ENCODE results near the gene ATXN10. TPM values are rescaled to one million over a fixed set of nuclear protein-coding genes. Genes with fewer than 3 reads are reported as not detected.
"Not testable (repeated sequence)": the region's sequence is repeated elsewhere in the genome, so short reads cannot be mapped to it uniquely, and the experiment has no call there.

ATXN10 gene
- total RNA-seq, 1 donor from 2014 or later, result 156 TPM

DNA sequence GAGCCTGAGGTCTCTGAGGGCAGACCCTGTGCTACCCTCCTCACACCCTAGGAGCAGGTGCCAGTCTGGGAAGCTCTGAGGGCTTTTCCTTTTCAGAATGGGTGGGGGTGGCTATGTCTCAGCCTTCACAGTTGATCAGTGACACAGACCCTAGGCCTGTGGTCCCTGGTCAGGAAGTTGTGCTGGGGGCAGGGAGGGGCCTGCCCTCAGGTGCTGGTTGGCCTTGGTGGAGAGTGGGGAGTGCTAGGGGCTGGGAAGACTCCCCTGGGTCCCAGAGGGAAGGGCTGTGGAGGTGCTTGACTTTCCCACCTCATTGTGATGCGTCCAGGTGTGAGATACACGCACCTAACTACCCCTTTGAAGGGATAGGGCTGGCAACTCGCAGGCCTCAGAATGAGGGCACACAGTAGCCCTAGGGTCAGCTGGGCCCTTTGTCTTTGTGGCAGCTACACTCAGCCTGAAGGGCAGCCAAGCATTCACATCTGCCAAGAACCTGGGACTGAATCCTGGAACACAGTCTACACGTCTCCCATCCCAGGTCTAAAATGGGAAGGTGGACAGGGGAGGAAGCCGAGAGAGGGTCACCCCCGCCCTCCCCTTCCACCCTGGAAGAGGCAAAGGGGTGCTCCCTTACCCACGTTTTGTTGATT, 31.2 kb upstream of the ATXN10 start:
- intact Hi-C loops (cut with DNase I), result loop anchor here (5.0 kb wide), 1 partner anchor 63 kb away; no protein-coding TSS in a partner anchor
- DNase-seq (ENCODE audit: low spot score), result peak; percentile 43

DNA sequence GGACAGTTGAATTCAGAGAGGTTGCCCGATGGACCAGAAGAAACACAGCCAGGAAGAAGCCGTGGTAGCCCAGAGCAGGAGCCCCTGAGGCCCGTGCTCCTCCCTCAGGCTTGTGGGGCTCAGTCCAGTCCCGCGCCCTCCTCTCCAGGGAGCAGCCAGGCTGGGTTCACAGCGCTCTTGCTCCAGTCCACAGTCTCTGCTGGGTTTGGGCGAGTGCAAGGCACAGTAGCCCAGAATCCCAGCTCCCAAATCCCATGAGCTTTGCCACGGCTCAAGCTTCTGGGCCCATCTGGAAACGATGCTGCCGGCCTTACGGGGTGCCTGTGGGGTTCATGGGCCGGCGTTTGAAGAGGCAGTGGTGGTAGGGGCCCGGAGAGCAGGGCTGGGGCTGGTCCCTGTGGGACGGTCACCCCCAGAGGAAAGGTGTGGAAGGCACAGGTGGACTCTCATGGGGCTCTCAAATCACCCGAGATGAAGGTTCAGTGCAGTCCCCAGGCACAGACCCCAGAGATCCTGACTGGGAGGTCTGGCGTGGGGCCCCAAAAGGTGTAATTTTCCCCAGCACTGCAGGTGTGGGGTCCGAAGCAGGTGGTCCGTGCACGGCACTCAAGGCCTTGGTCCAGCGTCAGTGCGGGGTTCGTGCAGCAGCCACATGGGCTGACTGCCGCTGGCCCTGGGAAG, 30.6 kb upstream of the ATXN10 start:
- DNase-seq (ENCODE audit: low spot score), result peak; percentile 59
- intact Hi-C loops (cut with DNase I), result loop anchor here (5.0 kb wide), 1 partner anchor 64 kb away; no protein-coding TSS in a partner anchor

DNA sequence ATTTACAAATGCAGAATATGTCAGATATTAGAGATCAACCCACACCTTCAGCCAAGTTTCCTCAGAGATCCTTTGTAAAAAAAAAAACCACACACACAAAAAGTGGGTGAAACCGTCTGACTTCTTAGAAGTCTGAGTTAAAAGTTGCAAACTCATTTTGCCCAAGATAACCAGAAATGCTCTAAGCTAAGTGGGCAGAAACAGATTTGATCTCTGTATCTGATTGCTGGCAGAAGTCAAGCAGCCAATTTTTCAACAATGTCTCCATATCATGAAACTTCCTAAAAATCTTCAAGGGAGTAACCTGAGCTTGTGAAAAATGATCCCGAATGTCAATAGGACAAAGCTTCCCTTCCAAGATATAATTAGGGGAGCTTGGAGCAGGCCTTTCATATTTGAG, 28.6 kb upstream of the ATXN10 start:
- intact Hi-C loops (cut with DNase I), result loop anchor here (5.0 kb wide), 1 partner anchor 66 kb away; no protein-coding TSS in a partner anchor

DNA sequence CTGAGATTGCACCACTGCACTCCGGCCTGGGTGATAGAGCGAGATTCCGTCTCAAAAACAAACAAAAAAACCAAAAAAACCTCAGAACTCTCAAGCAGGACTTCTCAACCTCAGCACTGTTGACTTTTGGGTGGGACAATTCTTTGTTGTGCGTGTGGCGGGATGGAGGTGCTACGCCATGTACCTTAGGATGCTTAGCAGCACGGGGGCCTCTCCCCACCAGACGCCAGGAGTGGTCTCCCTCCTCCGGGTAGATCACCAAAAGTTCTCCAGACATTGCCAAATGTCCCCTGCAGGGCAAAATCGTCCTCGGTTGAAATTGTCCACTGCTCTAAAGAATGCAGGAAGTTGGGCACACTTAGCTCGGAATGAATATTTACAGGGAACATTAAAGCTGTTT, 26.9 kb upstream of the ATXN10 start:
- intact Hi-C loops (cut with DNase I), result loop anchor here (2.0 to 5.0 kb wide), 2 partner anchors 67 to 220 kb away; no protein-coding TSS in a partner anchor

More for the DNA sequence above, 28.6 kb upstream of the ATXN10 start:
- no peak for DNase-seq (ENCODE audit: low spot score)

DNA sequence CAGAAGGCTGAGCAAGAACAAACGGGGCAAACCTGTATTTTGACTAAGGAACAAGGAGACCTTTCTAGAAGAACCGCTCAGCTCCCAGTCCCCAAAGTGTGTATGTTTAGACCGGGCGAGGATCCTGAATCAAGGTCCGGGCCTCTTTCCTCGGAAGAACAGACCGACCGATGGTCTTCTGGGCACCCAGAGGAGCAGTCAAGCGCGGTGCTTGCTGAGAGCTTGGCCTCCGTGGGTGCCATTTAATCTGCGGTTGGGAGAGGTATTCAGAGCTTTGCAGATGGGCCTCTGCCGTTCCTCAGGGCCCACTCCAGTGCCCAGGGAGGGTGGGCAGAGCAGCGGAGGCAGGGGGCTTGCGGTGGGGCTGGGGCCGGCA, 26.5 kb upstream of the ATXN10 start:
- no peak for DNase-seq (ENCODE audit: low spot score)
- intact Hi-C loops (cut with DNase I), result loop anchor here (2.0 kb wide), 1 partner anchor 220 kb away; no protein-coding TSS in a partner anchor

More for the DNA sequence above, 26.9 kb upstream of the ATXN10 start:
- DNase-seq (ENCODE audit: low spot score), result no peak

DNA sequence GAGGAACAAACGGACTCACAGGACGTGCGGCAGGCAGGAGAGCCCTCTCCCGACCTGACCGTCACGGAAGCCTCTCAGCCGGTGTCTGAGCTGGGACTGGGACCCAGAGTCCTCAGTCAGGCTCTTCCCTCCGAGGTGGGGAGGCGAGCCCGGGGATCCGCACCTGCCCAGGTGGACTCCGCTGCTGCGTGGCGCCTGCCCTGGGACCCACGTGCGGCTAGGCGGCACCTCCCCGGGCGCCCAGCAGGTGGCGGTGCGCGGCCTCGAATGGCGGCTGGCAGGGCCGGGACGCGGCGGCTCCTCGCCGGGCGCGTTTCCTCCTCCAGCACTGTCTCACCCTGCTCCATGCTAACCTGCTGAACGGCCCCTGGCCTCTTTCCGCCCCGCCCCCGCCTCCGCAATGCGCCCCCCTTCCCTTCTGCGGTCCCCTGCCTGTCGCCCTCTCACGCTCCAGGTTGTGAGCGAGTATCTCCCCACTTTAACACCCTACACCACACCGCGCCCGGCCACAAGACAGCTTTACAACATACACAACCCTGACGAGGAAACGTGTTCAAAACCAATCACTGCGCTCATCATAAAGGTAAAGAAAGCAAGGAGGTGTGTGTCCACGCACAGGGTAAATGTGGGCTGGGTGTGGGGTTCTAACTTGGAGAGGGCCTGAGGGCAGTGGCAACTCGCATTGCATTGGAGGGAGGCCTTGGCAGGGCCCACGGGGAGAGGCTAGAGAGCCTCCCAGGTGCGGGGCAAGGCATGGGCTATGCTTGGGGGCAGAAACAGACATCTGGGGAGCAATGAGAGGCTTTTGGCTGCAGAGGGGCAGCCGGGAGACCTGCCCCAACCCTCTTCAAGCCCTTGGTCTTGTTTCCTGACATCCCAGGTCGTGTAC, 25.9 kb upstream of the ATXN10 start:
- peak; percentile 89 for DNase-seq (ENCODE audit: low spot score)
- intact Hi-C loops (cut with DNase I), result loop anchor here (2.0 kb wide), 1 partner anchor 219 kb away; no protein-coding TSS in a partner anchor

DNA sequence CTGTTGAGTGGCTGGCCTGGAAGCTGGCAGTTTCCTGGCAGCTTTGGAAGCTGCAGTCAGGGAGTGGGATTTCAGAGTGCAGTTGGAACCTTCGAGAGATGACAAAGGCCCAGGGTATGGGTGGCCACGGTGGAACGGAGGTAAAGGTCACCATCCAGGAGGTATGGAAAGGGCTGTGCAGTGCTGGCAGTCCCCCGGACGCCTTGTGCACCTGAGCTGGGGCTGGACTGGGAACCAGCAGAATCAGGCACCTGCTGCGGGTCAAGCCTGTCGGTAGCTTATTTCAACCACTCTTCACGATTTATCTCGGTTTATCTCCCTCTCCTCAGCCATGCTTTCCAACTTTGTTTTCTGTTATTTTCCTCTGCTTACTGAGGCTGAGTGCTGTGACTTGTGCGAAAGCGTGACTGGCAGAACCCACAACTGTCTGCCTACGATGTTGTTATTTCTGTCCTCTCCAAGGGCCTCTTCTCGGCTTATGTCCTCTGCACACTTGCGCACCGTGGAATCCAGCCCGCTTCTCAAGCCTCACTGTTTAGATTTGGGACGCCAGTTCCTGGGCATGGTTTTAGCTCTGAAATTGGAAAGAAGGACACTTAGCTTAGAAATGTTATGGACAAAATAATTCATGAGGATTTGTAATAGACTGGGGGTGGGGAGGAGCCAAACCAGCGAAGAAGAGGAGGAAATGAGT, 24.0 kb upstream of the ATXN10 start:
- no peak for DNase-seq (ENCODE audit: low spot score)
- intact Hi-C loops (cut with DNase I), result no loop called here

DNA sequence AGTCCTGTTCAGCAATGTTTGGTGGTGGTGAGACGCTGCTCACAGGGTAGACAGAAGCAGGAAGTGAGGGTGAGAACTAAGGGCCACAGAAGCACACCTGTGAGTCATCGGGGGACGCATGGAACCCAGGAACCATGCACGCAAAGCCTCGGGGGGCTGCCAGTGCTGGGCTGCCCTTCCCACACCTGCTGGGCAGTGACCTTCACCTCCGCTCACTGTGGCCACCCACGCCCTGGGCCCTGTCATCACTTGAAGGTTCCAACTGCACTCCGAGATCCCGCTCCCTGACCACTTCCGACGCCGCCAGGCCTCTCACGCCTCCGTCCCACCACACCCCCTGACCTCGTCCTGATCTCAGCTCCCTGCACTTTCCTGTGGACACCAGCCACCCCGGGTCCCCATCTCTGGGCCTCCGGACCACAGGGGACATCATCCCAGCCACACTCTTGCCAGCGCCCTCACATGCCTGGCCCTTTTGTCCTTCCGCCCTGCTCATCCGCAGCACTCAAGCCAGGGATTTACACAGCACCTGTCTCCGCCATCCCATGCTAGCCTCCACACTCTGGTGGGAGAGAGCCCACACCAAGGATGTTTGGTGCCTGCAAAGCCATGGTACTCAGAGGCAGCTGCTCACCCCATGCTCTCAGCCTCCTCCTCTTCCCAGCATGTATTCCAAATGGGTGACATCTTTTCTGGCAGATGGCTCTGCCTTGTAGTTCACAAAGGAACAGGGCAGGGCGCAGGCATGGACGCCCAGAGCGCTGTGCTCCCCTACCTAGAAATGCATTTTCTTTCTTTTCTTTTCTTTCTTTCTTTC, 23.1 kb upstream of the ATXN10 start:
- no peak for DNase-seq (ENCODE audit: low spot score)
- intact Hi-C loops (cut with DNase I), result no loop called here

DNA sequence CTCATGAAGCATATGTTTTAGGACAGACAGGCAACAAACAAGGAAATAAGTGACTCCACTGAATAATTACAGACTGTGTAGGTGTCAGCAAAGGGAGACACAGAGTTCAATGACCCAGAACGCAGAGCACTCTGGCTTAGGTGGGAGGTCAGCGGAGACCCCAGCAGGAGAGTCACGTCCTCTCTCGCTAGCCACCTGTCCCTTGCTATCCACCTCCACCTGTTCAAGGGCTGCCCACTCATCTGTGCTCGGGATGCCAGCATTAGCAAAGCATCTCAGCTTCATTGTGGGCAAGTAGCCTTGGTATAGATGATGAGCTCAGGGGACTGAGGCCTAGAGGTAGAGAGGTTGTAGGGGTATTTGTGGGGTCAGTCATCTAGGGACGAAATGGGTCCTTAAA, 21.8 kb upstream of the ATXN10 start:
- no peak for DNase-seq (ENCODE audit: low spot score)
- intact Hi-C loops (cut with DNase I), result no loop called here

DNA sequence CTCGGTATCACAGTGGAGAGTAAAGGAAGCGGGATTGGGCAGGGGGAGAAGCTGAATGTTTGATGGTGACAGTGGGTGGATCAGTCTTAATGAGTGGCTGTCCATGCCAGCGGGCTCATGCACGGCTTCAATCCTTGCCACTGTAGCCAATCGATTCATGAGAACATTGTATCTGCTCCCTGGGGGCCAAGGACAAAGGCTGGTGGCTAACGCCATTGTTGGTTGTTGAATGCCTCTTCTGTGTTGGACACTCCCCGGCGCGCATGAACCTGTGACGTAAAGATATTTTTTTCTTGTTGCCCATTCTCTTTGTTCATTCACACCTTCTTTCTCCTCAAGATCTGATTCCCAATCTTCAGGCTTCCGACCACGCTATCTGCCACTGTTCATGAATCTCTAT, 20.9 kb upstream of the ATXN10 start:
- intact Hi-C loops (cut with DNase I), result no loop called here
- DNase-seq (ENCODE audit: low spot score), result no peak

DNA sequence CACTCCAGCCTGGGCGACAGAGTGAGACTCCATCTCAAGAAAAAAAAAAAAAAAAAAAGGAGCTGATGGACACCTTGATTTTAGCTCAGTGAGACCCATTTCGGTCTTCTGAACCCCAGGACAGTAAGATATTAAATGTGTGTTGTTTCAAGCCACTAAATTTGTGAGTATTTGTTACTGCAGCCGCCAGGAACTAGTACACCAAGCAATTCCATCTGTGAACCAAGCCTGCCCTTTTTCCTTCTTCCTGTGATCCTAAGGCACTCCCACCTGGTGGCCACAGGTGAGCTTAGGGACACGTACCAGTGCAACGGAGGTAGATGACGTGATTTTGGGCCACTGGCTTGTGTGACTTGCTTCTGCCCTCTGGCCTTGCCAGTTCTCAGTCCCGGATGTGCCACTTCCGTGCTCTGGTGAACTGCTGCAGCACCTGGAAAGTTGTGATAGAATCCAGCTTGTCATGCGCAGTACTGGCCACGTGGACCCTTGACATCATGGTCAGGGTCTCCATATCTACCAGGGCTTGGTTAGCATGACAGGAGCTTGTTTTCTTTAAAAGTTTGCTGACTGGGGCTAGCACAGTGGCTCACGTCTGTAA, 19.6 kb upstream of the ATXN10 start:
- intact Hi-C loops (cut with DNase I), result no loop called here
- DNase-seq (ENCODE audit: low spot score), result no peak

DNA sequence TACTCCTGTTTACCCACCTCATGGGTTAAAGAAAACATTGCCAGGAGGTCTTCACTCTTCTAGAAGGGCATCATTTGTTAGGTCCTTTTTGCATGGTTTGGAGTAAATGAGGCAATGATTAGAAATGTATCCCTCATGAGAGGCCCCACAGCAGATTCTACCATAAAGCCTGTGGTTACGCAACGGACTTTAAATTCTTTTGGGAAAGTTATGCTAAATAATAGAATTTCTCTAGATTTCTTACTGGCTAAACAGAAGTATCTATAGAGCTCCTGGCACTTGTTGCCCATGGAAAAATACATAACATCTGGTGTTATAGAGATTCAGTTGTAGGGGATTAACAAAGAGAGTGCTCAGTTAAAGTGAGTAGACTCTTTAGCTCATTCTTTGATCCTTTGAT, 15.1 kb upstream of the ATXN10 start:
- intact Hi-C loops (cut with DNase I), result no loop called here
- no peak for DNase-seq (ENCODE audit: low spot score)

DNA sequence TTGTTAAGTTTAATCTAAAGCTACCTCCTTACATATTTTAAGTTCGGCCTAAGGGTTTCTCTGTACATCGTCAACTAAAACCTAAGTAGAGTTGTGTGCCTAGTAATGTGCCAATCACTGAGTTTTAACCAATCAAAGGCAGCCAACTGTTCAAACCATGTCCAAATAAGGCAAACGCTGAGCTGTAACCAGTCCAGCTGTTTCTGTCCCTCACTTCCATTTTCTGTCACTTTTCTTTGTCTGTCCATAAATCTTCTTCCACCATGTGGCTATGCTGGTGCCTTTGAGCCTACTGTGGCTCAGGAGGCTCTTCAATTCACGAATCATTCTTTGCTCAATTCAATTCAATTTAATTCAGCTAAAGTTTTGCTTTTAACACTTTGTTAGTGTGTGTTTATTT, 13.9 kb upstream of the ATXN10 start:
- DNase-seq (ENCODE audit: low spot score), result no peak
- intact Hi-C loops (cut with DNase I), result no loop called here

DNA sequence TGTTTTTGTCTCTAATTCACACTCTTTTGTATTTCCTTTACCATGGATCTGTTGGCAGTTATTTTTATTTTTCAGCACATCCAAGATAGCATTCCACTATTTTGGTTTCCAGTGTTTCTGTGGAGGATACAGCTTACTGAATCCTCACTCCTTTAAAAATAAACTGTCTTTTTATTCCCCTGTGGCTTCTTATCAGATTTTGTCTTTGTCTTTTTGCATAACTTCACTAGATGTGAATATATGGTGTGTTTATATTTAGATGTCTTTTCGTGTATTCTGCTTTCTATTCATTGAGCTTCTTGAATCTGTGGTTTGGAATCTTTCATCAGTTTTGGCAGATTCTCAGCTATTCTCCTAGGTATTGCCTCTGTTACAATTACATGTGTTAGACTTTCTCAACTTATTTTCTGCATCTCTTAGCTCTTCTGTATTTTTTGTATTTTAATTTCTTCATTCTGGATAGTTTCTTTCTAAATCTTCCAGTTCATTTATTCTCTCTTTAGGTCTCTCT, 7.4 kb upstream of the ATXN10 start:
- DNase-seq (ENCODE audit: low spot score), result no peak
- intact Hi-C loops (cut with DNase I), result no loop called here

DNA sequence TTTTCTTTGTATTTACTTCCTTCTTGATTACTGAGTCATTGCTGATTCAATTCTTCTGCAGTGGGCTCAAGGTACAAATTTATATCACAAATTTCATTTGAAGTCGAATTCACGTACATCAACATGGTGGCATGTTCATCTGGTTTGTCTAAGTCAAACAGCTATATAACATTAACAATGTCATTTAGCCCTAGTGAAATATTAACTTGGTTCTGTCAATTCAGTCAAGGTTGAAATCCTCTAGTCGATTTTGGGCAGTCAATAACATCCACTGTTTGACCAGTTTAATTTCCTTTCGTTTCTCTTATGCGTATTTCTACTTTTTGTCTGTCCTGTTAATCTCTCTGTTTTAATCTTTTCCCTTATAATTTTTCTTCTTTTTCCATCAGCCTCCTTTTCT, 4.1 kb upstream of the ATXN10 start:
- intact Hi-C loops (cut with DNase I), result no loop called here
- DNase-seq (ENCODE audit: low spot score), result no peak

DNA sequence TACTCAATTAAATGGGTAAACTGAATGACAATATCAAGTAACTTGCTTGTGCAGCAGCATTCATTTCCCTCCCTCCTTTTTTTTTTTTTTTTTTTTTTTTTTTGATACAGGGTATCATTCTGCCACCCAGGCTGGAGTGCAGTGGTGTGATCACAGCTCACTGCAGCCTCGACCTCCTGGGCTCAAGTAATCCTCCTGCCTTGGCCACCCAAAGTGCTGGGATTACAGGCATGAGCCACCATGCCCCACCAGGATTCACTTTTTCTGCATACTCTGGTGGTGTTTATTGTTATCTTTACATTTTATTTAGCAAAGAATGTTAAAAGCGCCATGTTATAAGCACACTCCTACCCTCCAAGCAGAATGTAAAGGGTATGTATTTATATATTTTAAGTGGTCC, 1.3 kb upstream of the ATXN10 start:
- intact Hi-C loops (cut with DNase I); DNase-seq (ENCODE audit: low spot score): not testable (repeated sequence)

DNA sequence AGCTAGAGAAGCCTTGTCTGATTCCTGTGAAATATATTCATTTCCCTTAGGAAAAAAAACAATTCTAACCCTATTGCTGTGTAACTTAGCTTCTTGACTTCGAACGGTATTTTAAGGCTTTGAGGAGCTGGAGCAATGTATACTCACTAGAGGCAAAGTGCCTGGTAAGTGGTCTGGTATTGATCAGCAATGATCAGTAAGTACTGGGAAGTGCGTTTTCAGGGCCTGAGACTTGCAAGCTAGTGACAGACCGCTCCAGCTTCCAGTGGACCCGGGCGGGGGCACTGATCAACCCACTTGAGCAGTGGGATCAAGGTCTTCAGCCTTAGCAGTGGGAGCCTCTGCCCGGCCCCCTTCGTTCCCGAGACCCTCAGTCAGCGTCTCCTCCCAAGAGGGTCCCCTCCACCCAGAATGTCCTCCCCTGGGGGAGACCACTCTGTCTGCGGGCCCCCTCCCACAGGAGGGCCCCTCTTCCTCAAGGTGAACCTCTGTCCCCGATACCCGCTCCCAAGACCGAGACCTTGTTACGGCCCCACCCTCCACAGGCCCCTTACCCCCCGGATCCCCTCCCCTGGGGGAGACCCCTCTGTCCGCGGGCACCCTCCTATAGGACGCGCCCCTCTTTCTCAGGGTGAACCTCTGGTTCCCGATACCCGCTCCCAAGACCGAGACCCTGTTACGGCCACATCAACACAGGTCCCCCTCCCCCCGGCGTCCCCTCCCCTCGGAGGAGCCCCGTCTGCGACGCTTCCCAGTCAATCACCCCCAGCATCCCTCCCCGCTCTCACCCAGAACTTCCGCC, 452 bp upstream of the ATXN10 start:
- intact Hi-C loops (cut with DNase I), result no loop called here

More for the DNA sequence above, 452 bp upstream of the ATXN10 start:
- no peak for DNase-seq (ENCODE audit: low spot score)

Data from cardiac septum (tissue), 1 donor.